ENCODE data around the gene MLXIP. TPM values are rescaled to one million over a fixed set of nuclear protein-coding genes. Genes with fewer than 3 reads are reported as not detected.
"Not testable (repeated sequence)": the region's sequence is repeated elsewhere in the genome, so short reads cannot be mapped to it uniquely, and the experiment has no call there.

The MLXIP gene
- total and polyA plus RNA-seq, 7 donors: 50.9 to 184 (median 114) TPM

DNA sequence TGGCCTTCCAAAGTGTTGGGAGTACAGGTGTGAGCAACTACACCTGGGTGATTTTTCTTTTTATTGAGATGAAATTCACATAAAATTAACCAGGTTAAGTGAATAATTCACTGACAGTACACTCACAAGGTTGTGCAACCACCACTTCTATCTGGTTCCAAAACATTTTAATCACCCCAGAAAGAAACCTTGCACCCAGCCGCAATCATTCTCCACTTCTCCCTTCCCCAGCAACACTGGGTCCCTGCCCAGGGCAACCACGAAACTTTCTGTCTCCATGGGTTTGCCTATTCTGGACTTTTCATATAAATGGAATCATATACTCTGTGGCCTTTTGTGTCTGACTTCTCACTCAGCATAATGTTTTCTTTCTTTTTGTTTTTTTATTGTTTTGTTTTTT is 26.3 kb upstream of the MLXIP start:
- WGBS, 3 donors: 49 to 83% (median 53%) methylated on average over 2 of the region's 2 CpGs
- Histone ChIP-seq H3K27ac (peak overlapping the region; percentile 91), H3K27me3 (ENCODE audit: insufficient read depth in 3 of 3, low read length in 2 of 3) (no peaks in the 10 kb centered on the region), H3K36me3 (ENCODE audit: insufficient read depth in 1 of 2, low read depth in 1 of 2) (peaks cover 0 to 3% of the 10 kb centered on the region in 2 donors), H3K9me3 (no peaks in the 10 kb centered on the region), H3K4me3 (no peak overlapping the region), H3K4me1 (peaks cover 33% of the 10 kb centered on the region)
- DNase-seq: no peak
- TF ChIP-seq CTCF (IDR thresholded peaks at IDR 0.05): no peak
- intact Hi-C loops (cut with DNase I): loop anchor here in 1 of 2 donors (2.0 kb wide), 1 partner anchor 139 kb away; no protein-coding TSS in a partner anchor
- ATAC-seq: no peak

DNA sequence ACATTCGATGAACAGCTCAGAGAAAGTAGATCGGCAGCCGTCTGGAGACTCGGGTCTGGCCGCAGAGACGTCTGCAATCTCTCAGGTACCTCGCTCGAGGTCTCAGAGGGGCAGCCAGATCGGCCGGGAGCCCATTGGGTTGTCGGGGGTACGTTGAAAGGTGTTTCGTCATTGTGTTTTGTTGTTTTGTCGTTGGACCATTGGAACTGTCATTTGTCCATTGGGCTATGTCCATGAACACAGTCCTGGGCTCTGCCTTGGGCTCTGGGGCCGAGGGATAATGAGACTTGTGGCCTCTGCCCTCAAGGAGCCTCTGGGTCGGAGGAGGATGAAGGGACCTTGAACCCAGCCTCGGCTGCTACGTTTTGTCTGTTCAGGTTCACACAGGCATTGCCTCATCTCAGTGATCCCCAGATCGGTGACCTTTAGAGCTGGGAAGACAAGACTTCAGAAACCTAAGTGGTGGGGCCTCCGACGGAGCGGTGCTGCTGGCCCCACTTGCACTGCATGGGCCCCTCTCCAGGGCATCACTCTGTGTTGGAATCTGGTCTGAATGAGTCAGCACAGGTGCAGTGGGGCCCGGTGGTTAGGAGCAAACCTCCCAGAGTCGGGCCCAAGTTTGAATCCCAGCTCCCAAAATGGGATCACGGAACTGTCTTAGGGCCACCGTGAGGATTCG is 23.6 kb upstream of the MLXIP start:
- Histone ChIP-seq H3K4me3 (no peak overlapping the region), H3K9me3 (no peaks in the 10 kb centered on the region), H3K4me1 (peaks cover 33% of the 10 kb centered on the region), H3K36me3 (ENCODE audit: insufficient read depth in 1 of 2, low read depth in 1 of 2) (peaks cover 0 to 17% of the 10 kb centered on the region in 2 donors), H3K27ac (peak overlapping the region; percentile 56), H3K27me3 (ENCODE audit: insufficient read depth in 3 of 3, low read length in 2 of 3) (no peaks in the 10 kb centered on the region)
- intact Hi-C loops (cut with DNase I): loop anchor here (1.0 to 5.0 kb wide), 3 partner anchors 68 to 142 kb away; no protein-coding TSS in a partner anchor
- 71 to 83% (median 73%) methylated on average over 27 of the region's 27 CpGs for WGBS, 3 donors
- ATAC-seq (peak; percentile 16 to 41 (median 20)), DNase-seq (no peak)
- no peak for TF ChIP-seq CTCF (IDR thresholded peaks at IDR 0.05)

GRCh38 chr12:122056406-122056805 is 22.1 kb upstream of the MLXIP start:
- Histone ChIP-seq H3K36me3 (ENCODE audit: insufficient read depth in 1 of 2, low read depth in 1 of 2) (peaks cover 0 to 22% of the 10 kb centered on the region in 2 donors), H3K4me1 (peaks cover 23% of the 10 kb centered on the region)
- ATAC-seq; DNase-seq; H3K27me3 ChIP-seq (ENCODE audit: insufficient read depth in 3 of 3, low read length in 2 of 3); H3K9me3 ChIP-seq; H3K27ac ChIP-seq; H3K4me3 ChIP-seq: not testable (repeated sequence)
- intact Hi-C loops (cut with DNase I): loop anchor here in 1 of 2 donors (5.0 kb wide), 1 partner anchor 141 kb away; no protein-coding TSS in a partner anchor
- WGBS, 3 donors: 91 to 96% (median 96%) methylated on average over 7 of the region's 7 CpGs

DNA sequence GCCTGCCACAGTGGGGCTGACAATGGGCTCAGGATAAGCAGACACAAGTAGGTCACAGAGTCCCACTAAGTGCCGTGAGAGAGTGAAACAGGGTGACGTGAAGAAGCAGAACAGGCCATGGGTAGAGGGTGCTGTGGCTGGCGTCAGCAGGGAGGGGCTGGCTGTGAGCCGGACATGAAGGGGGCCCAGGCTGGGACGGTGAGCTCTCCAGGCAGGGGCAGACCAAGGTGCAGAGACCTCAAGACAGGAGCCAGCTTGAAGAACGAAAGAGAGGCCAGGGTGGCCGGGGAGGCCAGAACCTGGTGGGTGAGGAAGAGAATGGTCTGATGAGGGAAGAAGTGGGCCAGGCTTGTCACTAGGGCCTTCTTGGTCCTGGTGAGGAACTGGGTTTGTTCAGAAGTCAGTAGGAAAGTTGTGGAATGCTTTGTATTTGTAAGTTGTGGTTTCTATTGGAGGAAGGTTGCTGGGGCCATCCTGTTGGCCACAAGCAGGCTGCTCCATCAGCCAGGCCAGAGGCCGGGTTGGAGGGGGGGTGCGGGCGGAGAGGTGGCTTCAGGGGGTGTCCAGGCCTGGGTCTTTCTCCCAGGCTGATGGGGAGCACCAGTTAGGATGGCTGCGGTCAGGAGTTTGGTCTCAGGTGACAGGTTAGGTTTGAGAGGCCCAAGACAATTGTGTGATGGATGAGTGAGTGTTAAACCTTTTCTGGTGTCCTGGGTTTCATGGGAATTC is 21.4 kb upstream of the MLXIP start:
- intact Hi-C loops (cut with DNase I): loop anchor here in 1 of 2 donors (5.0 kb wide), 1 partner anchor 140 kb away; no protein-coding TSS in a partner anchor
- Histone ChIP-seq H3K27ac (no peak overlapping the region), H3K27me3 (ENCODE audit: insufficient read depth in 3 of 3, low read length in 2 of 3) (no peaks in the 10 kb centered on the region), H3K36me3 (ENCODE audit: insufficient read depth in 1 of 2, low read depth in 1 of 2) (peaks cover 0 to 23% of the 10 kb centered on the region in 2 donors), H3K4me1 (peaks cover 16% of the 10 kb centered on the region), H3K9me3 (no peaks in the 10 kb centered on the region), H3K4me3 (no peak overlapping the region)
- WGBS, 3 donors: 91 to 95% (median 94%) methylated on average over 11 of the region's 11 CpGs
- no peak for ATAC-seq
- DNase-seq: no peak
- no peak for TF ChIP-seq CTCF (IDR thresholded peaks at IDR 0.05)

GRCh38 chr12:122057769-122058168 is 20.8 kb upstream of the MLXIP start:
- intact Hi-C loops (cut with DNase I): loop anchor here in 1 of 2 donors (5.0 kb wide), 1 partner anchor 140 kb away; no protein-coding TSS in a partner anchor

More at GRCh38 chr12:122057769-122058168, 20.8 kb upstream of the MLXIP start:
- TF ChIP-seq CTCF (IDR thresholded peaks at IDR 0.05): no peak
- peaks cover 13% of the 10 kb centered on the region for H3K4me1 ChIP-seq
- peaks cover 0 to 23% of the 10 kb centered on the region in 2 donors for H3K36me3 ChIP-seq (ENCODE audit: insufficient read depth in 1 of 2, low read depth in 1 of 2)
- no peaks in the 10 kb centered on the region for H3K27me3 ChIP-seq (ENCODE audit: insufficient read depth in 3 of 3, low read length in 2 of 3)
- no peak overlapping the region for H3K27ac ChIP-seq
- ATAC-seq: no peak
- no peak for DNase-seq
- no peak overlapping the region for H3K4me3 ChIP-seq
- H3K9me3 ChIP-seq: no peaks in the 10 kb centered on the region
- WGBS, 3 donors: 90 to 98% (median 92%) methylated on average over 3 of the region's 3 CpGs

All from psoas muscle (tissue), 8 donors.